Skeletal muscle tissue (tissue), 4 donors: Measurements from ENCODE around the gene MCL1. TPM values are rescaled to one million over a fixed set of nuclear protein-coding genes. Genes with fewer than 3 reads are reported as not detected.
A peak's percentile ranks its signal among the peaks of the same experiment; 100 is the strongest.
"Not testable (repeated sequence)": the region's sequence is repeated elsewhere in the genome, so short reads cannot be mapped to it uniquely, and the experiment has no call there.

Experiments used
- H3K27ac ChIP-seq: one replicate; pipeline ENCODE4 v1.7.0; 2013; ENCODE audit warnings: mild to moderate bottlenecking, low read depth, low read length, inconsistent platforms
- H3K27me3 ChIP-seq, 3 donors: one replicate each; pipeline ENCODE4 v1.7.0; 2013; ENCODE audit warnings: low read length in 3 of 3; ENCODE audit not compliant: control insufficient read depth in 3 of 3, insufficient read depth in 3 of 3
- H3K36me3 ChIP-seq, 3 donors: one replicate each; pipeline ENCODE4 v1.7.0; 2013; ENCODE audit warnings: low read length in 3 of 3; ENCODE audit not compliant: control insufficient read depth in 3 of 3, insufficient read depth in 3 of 3
- H3K4me1 ChIP-seq, 3 donors: one replicate each; pipeline ENCODE4 v1.7.0; 2013; ENCODE audit warnings: low read length in 3 of 3, mild to moderate bottlenecking in 3 of 3; ENCODE audit not compliant: control insufficient read depth in 3 of 3, insufficient read depth in 3 of 3
- H3K4me3 ChIP-seq, 3 donors: one replicate each; pipeline ENCODE4 v1.7.0; 2013; ENCODE audit warnings: low read length in 3 of 3
- H3K9ac ChIP-seq, 3 donors: one replicate each; pipeline ENCODE4 v1.7.0; 2013; ENCODE audit warnings: low read length in 3 of 3, mild to moderate bottlenecking in 3 of 3, moderate library complexity in 2 of 3, low read depth in 1 of 3
- H3K9me3 ChIP-seq, 3 donors: one replicate each; pipeline ENCODE4 v1.7.0; 2013; ENCODE audit warnings: low read length in 3 of 3; ENCODE audit not compliant: control insufficient read depth in 3 of 3
- total RNA-seq: library from RNA; depleted of rRNA; stranded (reverse); fragments of >200 nt; gene quantifications from one replicate; pipeline ENCODE4 v1.2.3, GENCODE V29; 2014
- donor health status: Osteomylitis.

MCL1 gene
- total RNA-seq, 1 donor from 2014 or later: 157 TPM

DNA sequence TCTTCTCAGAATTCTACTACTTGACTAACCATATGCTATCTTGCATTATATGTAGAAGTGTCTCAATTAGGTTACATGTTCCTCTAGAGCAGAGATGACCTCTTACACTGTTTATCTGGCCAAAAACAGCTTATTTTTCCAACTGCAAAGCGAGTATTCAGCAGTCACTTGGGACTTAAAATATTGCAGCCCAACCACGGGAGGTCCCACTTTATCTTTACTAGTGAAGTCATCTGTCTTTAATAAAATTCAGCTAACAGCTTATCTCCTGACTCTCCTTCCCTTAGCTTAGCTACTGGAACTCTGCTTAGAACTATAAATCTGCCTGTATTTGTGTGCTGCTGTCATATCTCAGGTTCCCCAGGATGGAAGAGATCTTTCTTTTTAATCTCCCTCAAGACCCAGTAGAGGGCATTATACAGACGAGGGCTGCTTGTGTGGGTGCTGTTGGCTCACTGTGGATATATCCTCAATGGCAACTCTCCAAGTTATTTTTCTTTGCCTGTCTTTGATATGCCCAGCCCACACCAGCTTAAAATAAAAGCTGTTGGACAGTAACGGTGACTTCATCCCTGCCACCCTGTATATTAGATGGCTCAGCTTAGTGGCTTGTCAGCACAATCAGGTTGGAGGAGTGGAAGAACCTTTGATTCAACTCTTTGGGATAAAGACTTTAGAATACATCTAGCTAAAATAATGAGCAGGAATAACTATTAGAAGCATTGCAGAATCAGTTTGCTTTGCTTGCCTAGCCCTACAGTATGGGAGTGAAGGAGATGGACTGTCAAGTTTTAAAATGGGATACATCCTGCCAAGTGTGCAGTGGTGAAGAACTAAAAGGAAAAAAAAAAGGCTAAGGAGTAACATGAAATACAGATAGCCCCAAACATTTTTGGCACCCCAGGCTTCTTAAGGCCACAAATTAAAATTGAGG, 40.4 kb upstream of the MCL1 start:
- Histone ChIP-seq H3K9me3 (no peaks in the 10 kb centered on the region), H3K4me3 (peak overlapping the region in 1 of 3 donors; percentile 10), H3K4me1 (peaks cover 31 to 45% (median 31%) of the 10 kb centered on the region in 3 donors), H3K27me3 (no peaks in the 10 kb centered on the region), H3K36me3 (peaks cover 12 to 24% (median 20%) of the 10 kb centered on the region in 3 donors), H3K27ac (peak overlapping the region; percentile 62), H3K9ac (peak overlapping the region in 1 of 3 donors; percentile 46)

DNA sequence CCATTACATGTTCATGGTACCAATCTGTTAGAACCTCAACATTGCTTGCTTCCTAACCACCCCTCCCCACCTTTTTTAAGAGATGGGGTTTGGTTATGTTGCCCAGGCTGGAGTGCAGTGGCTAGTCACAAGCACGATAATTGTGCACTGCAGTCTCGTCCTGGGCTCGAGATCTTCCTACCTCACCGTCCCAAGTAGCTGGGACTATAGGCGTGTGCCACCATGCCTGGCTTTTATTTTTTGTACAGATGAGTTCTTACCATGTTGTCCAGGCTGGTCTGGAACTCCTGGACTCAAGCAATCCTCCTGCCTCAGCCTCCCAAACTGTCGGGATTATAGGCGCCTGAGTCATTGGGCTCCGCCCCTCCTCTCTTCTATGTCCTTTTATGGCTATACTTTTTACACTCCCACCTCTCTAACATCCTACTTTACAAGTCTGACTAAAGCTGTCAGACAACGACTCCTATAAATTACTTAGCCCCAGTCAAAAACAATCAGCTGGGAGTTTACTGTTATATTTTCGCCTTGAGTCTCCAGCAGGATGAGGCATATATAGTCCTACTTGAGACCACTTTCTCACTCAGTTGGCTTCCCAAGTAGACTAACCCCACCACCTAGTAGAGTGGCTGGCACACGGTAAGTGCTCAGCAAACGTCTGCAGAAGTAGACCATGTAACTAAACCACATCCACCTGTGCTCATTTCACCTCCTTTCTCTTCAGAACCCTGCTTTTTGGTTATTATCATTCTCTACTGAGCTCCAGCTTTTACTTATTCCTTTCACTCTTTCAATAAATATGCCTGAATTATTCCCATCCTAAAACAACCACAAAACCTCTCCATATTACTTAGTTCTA, 36.2 kb upstream of the MCL1 start:
- Histone ChIP-seq H3K9ac (no peak overlapping the region), H3K4me1 (peaks cover 22 to 30% (median 29%) of the 10 kb centered on the region in 3 donors), H3K27me3 (no peaks in the 10 kb centered on the region), H3K36me3 (peaks cover 0 to 7% (median 0%) of the 10 kb centered on the region in 3 donors), H3K27ac (no peak overlapping the region), H3K9me3 (no peaks in the 10 kb centered on the region), H3K4me3 (no peak overlapping the region)

DNA sequence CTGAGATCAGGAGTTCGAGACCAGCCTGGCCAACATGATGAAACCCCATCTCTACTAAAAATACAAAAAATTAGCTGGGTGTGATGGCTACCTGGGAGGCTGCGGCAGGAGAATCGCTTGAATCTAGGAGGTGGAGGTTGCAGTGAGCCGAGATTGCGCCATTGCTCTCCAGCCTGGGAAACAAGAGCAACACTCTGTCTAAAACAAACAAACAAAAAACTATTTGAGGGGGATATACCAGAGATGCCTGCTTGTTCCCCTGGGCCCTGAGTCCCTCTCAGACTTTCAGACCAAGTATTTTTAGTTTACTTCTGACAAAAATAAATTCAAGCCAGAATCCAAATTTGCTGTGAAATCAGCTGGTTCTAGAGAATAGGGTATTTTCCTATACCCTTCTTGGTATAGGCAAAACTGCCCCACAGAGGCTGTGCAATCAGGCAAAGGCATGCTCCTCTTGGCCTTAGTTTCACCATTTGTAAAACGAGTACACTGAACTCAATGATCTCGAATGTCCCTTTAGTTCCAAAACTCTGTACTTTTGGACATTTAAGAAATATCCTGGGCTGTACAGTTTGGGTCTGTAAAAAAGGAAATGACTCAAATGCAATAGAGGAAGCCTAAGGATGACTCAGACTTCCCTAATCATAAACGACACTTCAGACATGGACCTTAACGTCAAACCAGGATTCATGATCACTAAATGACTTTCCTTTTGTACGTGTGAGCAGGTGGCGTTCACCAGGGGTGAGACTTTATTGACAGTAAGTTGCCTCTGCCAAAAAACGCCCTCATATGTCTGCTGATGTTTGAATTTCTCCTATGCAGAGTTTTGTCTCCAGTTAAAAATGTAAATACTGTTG, 33.9 kb upstream of the MCL1 start:
- Histone ChIP-seq H3K4me3 (no peak overlapping the region), H3K27me3 (no peaks in the 10 kb centered on the region), H3K27ac (peak overlapping the region; percentile 76), H3K9me3 (no peaks in the 10 kb centered on the region), H3K36me3 (peaks cover 0 to 7% (median 0%) of the 10 kb centered on the region in 3 donors), H3K4me1 (peaks cover 5 to 25% (median 21%) of the 10 kb centered on the region in 3 donors), H3K9ac (no peak overlapping the region)

DNA sequence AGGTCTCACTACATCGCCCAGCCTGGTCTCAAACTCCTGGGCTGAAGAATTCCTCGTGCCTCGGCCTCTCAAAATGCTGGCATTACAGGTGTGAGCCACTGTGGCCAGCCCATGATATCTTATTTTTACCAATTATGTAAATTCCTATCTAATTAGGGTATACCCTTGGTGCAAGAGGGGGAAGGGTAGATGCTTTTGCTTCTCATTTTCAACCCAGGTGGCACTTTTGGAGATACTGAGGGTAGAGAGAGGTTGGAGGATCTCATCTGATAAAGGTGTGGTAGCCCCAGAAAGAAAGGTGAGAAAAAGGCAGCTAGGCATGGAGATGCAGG, 32.6 kb upstream of the MCL1 start:
- H3K4me1 ChIP-seq: peaks cover 5 to 25% (median 21%) of the 10 kb centered on the region in 3 donors
- no peak overlapping the region for H3K4me3 ChIP-seq
- peaks cover 0 to under 1% (median 0%) of the 10 kb centered on the region in 3 donors for H3K36me3 ChIP-seq
- H3K9me3 ChIP-seq: no peaks in the 10 kb centered on the region
- peak overlapping the region; percentile 76 for H3K27ac ChIP-seq
- H3K27me3 ChIP-seq: no peaks in the 10 kb centered on the region
- peak overlapping the region in 1 of 3 donors; percentile 20 for H3K9ac ChIP-seq

DNA sequence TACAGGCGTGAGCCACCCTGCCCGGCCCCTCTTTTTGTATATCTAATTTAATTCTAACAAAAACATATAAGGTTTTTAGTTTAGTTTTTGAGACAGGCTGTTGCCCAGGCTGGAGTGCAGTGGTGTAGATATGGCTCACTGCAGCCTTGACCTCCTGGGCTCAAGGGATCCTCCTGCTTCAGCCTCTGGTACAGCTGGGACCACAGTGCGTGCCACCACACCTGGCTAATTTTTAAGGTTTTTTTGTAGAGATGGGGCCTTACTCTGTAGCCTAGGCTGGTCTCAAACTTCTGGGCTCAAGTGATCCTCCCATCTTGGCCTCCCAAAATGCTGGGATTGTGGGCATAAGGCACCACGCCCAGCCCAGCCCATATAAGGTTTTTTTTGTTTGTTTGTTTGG, 31.2 kb upstream of the MCL1 start:
- H3K9ac ChIP-seq: no peak overlapping the region
- H3K4me1 ChIP-seq: peaks cover 5 to 25% (median 21%) of the 10 kb centered on the region in 3 donors
- peak overlapping the region; percentile 76 for H3K27ac ChIP-seq

DNA sequence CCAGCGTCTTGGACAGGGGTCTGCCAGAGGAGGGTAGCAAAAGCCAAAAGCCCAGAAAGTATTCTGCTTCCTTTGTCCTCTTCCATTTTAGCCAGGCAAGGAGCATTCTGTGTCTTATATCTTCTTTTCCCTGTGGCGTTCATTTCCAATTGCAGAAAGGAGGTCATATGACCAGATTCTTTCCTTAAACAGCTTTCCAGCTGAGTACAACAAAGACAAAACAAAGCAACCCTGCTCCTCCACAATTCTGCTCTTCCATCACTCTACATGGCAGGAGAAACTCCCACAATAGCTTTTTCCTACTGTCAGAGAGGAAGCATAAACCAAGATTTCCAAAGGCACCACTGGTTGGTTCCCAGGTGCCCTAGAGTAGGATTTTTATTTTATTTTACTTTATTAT, 30.3 kb upstream of the MCL1 start:
- H3K27me3 ChIP-seq: no peaks in the 10 kb centered on the region
- no peak overlapping the region for H3K4me3 ChIP-seq
- H3K4me1 ChIP-seq: peaks cover 9 to 25% (median 25%) of the 10 kb centered on the region in 3 donors
- no peaks in the 10 kb centered on the region for H3K9me3 ChIP-seq
- H3K27ac ChIP-seq: no peak overlapping the region
- H3K36me3 ChIP-seq: no peaks in the 10 kb centered on the region
- H3K9ac ChIP-seq: no peak overlapping the region

More for the DNA sequence above, 31.2 kb upstream of the MCL1 start:
- Histone ChIP-seq H3K9me3 (no peaks in the 10 kb centered on the region), H3K27me3 (no peaks in the 10 kb centered on the region), H3K36me3 (no peaks in the 10 kb centered on the region), H3K4me3 (no peak overlapping the region)

DNA sequence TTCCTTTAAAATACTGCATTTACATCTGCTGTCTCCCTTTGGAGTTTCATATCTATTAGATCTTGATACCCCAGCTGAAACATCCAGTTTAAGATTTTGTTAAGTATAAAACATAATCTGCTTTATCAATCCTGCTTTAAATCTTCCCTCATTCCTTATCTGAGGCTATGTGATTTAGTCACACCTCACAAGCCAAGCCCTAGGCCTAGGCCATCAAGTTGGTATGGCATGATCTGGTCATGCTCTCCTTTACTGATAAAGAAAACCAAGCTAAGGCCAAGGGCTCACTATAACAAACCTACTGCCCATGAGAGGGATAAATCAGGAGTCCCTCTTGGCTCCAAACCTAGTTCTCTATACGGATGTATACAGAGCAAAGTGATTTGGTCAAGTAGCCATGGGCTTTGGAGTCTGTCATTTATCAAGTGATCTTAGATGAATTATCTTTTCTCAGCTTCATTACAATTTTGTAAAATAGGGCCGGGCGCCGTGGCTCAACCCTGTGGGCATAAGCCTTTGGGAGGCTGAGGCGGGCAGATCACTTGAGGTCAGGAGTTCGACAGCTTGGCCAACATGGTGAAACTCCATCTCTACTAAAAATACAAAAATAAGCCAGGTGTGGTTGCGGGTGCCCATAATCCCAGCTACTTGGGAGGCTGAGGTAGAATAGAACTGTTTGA, 27.2 kb upstream of the MCL1 start:
- no peak overlapping the region for H3K9ac ChIP-seq
- no peak overlapping the region for H3K27ac ChIP-seq

DNA sequence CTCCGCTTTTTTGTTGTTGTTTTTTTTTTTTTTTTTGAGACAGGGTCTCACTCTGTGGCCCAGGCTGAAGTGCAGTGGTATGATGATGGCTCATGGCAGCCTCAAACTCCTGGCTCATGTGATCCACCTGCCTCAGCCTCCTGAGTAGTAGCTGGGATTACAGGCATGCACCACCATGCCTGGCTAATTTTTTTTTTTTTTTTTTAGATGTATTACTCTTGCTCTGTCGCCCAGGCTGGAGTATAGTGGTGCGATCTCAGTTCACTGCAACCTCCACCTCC, 26.0 kb upstream of the MCL1 start:
- H3K4me3 ChIP-seq, H3K27me3 ChIP-seq, H3K9ac ChIP-seq, H3K9me3 ChIP-seq, H3K27ac ChIP-seq, H3K36me3 ChIP-seq: not testable (repeated sequence)
- H3K4me1 ChIP-seq: peaks cover 8 to 14% (median 9%) of the 10 kb centered on the region in 3 donors

More for the DNA sequence above, 27.2 kb upstream of the MCL1 start:
- no peaks in the 10 kb centered on the region for H3K36me3 ChIP-seq
- H3K9me3 ChIP-seq: no peaks in the 10 kb centered on the region
- no peak overlapping the region for H3K4me3 ChIP-seq
- peaks cover 9 to 17% (median 10%) of the 10 kb centered on the region in 3 donors for H3K4me1 ChIP-seq
- H3K27me3 ChIP-seq: no peaks in the 10 kb centered on the region

DNA sequence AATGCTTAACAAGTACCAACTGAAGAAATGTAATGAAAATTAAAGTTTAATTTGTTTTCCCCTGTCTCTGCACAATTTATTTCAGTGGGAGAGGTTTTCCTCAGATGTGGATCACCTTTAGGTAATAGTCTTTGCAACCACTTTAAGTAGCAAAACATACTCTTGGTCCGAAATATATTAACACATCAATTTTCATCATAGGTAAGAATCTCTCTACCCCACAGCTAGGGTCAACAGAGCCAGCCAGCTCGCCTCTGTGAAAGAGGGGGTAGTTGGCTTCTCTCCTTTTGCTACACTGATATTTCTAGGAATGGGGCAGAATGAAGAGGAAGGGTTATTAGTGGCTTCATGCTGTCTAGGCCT, 24.8 kb upstream of the MCL1 start:
- H3K27me3 ChIP-seq: no peaks in the 10 kb centered on the region
- H3K4me1 ChIP-seq: peaks cover 0 to 10% (median 9%) of the 10 kb centered on the region in 3 donors
- H3K4me3 ChIP-seq: no peak overlapping the region
- no peak overlapping the region for H3K9ac ChIP-seq
- H3K36me3 ChIP-seq: no peaks in the 10 kb centered on the region
- peak overlapping the region; percentile 88 for H3K27ac ChIP-seq
- H3K9me3 ChIP-seq: no peaks in the 10 kb centered on the region
